ENCODE results near the gene FAH. TPM values are rescaled to one million over a fixed set of nuclear protein-coding genes. Genes with fewer than 3 reads are reported as not detected.

Gene FAH
- total RNA-seq, 1 donor from 2014 or later: 3.4 TPM

- no peak for DNase-seq (ENCODE audit: low read depth in 2 of 2)
These were observed 46.6 kb downstream of the FAH start for GRCh38 chr15:80199366-80199765.

GRCh38 chr15:80199869-80200268, 47.1 kb downstream of the FAH start:
- DNase-seq (ENCODE audit: low read depth in 2 of 2): no peak

GRCh38 chr15:80201256-80202015, 48.6 kb downstream of the FAH start:
- DNase-seq (ENCODE audit: low read depth in 2 of 2): no peak

- DNase-seq (ENCODE audit: low read depth in 2 of 2): no peak
These were observed 49.2 kb downstream of the FAH start for GRCh38 chr15:80202016-80202315.

- no peak for DNase-seq (ENCODE audit: low read depth in 2 of 2)
These were observed 50.0 kb downstream of the FAH start for GRCh38 chr15:80202641-80203360.

GRCh38 chr15:80203361-80203885, 50.6 kb downstream of the FAH start:
- DNase-seq (ENCODE audit: low read depth in 2 of 2): no peak

- DNase-seq (ENCODE audit: low read depth in 2 of 2): no peak
These were observed 51.4 kb downstream of the FAH start for GRCh38 chr15:80204231-80204630.

- no peak for DNase-seq (ENCODE audit: low read depth in 2 of 2)
These were observed 55.1 kb downstream of the FAH start for GRCh38 chr15:80207887-80208286.

GRCh38 chr15:80208758-80209734, 56.2 kb downstream of the FAH start:
- no peak for DNase-seq (ENCODE audit: low read depth in 2 of 2)

- no peak for DNase-seq (ENCODE audit: low read depth in 2 of 2)
These were observed 58.1 kb downstream of the FAH start for GRCh38 chr15:80210611-80211573.

GRCh38 chr15:80211976-80212375, 59.2 kb downstream of the FAH start:
- DNase-seq (ENCODE audit: low read depth in 2 of 2): no peak

- DNase-seq (ENCODE audit: low read depth in 2 of 2): no peak
These were observed 62.1 kb downstream of the FAH start for GRCh38 chr15:80214910-80215309.

GRCh38 chr15:80216141-80216540, 63.3 kb downstream of the FAH start:
- no peak for DNase-seq (ENCODE audit: low read depth in 2 of 2)

- DNase-seq (ENCODE audit: low read depth in 2 of 2): no peak
These were observed 64.1 kb downstream of the FAH start for GRCh38 chr15:80216911-80217310.

GRCh38 chr15:80217327-80217900, 64.6 kb downstream of the FAH start:
- DNase-seq (ENCODE audit: low read depth in 2 of 2): no peak

GRCh38 chr15:80219955-80220354, 67.2 kb downstream of the FAH start:
- DNase-seq (ENCODE audit: low read depth in 2 of 2): no peak

- DNase-seq (ENCODE audit: low read depth in 2 of 2): no peak
These were observed 76.3 kb downstream of the FAH start for GRCh38 chr15:80228959-80229610.

- DNase-seq (ENCODE audit: low read depth in 2 of 2): no peak
These were observed 78.6 kb downstream of the FAH start for GRCh38 chr15:80231371-80231770.

GRCh38 chr15:80233581-80233980, 80.8 kb downstream of the FAH start:
- DNase-seq (ENCODE audit: low read depth in 2 of 2): no peak

GRCh38 chr15:80234883-80235282, 82.1 kb downstream of the FAH start:
- DNase-seq (ENCODE audit: low read depth in 2 of 2): peak; percentile 40 to 50
